NCI-H1436 treated with DMSO at 0.1 percent for 48 hours (cell line): ENCODE results near the gene GASK1B.

Experiments
- DNase-seq: peaks from one replicate; lab custom pipeline; 2025; lab: John Stamatoyannopoulos, UW

GASK1B gene

DNA sequence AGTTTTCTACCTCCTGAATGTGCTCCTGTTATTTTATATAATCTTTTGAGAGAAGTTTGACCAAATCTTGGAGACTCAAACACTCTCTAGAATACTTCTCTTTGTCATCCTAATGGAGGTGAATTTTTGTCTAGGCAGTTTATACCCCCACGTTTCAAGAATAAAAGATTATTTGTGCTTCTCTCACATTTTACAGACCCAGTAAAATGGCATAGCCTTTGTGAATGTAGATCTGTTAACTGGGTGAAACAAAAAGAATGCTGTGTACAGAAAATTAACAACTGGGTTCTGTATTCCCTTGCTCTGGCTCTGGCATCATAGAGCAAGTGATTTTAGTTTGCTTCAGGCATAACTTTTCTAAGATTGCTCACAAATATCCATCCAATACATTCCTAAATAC is 26.1 kb downstream of the GASK1B start:
- no peak for DNase-seq

DNA sequence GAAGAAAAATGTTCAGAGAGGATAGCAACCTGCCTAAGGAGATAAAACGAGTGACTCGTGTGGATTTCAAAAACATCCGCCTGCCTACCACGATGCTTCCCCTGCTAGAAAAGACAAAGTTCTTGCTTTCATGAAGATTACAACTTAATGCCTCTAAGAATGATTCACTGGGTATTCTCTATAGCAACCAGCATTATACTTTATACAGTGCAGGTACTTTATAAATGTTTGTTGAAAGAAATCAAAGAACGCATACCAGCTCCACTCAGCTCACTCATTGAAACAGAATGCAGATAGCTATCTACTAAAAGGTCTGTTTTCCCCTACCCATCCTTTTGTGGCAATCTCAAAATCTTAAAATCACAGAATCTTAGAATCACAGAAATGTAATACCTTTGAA is 33.7 kb downstream of the GASK1B start:
- no peak for DNase-seq

DNA sequence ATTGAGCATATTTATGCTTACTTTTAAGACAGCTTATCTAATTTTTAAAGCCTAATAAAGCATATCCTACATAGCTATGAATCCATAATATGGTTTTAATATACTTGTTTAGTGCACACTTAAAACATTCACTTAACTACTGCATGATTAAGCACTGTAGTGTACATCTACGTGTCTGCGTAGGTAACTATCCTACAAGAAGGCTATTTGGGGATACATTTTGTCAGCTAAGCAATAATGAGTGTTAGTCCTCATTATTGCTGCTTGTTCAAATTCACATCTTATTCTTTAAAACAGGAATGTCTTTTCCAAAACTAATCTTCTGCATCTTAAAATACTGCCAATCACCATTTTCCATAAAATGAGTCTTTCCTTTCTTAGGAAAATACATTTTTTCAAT is 38.6 kb downstream of the GASK1B start:
- DNase-seq, result no peak

- no peak for DNase-seq
These were observed 39.3 kb downstream of the GASK1B start for GRCh38 chr4:158133551-158133950.

- DNase-seq, result no peak
These were observed 41.8 kb downstream of the GASK1B start for GRCh38 chr4:158131027-158131426.

- DNase-seq, result no peak
These were observed 42.6 kb downstream of the GASK1B start for GRCh38 chr4:158130204-158130603.

DNA sequence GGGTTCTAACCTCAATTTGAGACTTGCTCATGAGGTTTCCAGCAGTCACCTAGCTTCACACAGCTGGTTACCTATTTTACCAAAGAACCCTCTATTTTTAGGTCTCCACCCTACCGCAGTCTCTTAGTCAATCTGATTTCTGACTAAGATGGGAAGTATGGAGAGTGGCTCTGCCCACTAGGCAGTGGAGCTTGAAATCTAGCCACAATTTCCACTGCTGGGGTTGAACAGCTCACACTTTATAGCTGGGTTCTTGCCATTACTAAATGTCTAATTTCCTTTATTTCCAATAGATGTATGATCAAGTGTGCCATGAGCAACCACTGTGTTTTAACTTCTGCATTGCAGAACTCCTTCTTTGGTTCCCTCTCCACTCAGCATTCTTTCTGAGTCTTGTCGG is 43.1 kb downstream of the GASK1B start:
- DNase-seq, result no peak

DNA sequence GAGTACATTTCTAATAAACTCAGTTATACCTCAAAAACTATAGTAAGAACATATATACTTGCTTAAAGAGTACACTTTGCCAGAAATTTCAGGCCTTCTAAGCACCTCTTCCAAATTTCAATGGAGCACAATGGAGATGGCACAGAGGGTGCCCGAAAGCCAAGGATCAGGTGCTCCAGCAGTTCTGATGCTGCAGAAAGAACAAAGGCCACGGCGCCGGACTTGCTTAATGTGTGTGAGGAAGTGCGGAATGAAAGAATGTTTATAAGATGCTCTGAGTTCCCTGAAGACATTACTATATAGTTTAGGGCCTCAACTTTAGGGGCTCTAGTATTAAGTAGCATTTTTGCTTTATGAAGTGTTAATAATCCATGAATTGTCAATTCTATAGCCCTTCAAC is 44.3 kb downstream of the GASK1B start:
- no peak for DNase-seq

GRCh38 chr4:158125310-158125709 is 47.5 kb downstream of the GASK1B start:
- DNase-seq, result no peak
